ENCODE data around the gene ZBTB46. TPM values are rescaled to one million over a fixed set of nuclear protein-coding genes. Genes with fewer than 3 reads are reported as not detected.
A peak's percentile ranks its signal among the peaks of the same experiment; 100 is the strongest.

The ZBTB46 gene
- total RNA-seq, 1 experiment from 2014 or later = 27.1 TPM

GRCh38 chr20:63765902-63766301 lies 65.2 kb downstream of the ZBTB46 start:
- DNase-seq = no peak
- no peak overlapping the region for H2AFZ ChIP-seq (ENCODE audit: low read length)
- 0 out of 7 replicates have a peak overlapping the region, but pooled peaks of 1 of the 3 experiments have one; percentile 14 for H3K27ac Mint-ChIP-seq
- no peak overlapping the region for H2BK5ac ChIP-seq (ENCODE audit: insufficient read length, low read length)
- H3K4me2 ChIP-seq (ENCODE audit: insufficient read depth, insufficient read length, low read length) = no peak overlapping the region
- H2BK20ac ChIP-seq (ENCODE audit: low read depth, low read length, poor library complexity, severe bottlenecking) = no peak overlapping the region
- no peaks in the 10 kb centered on the region; the same call in 1 of the 2 replicates for H3K27me3 ChIP-seq (ENCODE audit: insufficient read depth, low read length)
- no peaks in the 10 kb centered on the region; the same call in 1 of the 2 replicates for H3K27me3 Mint-ChIP-seq (ENCODE audit: low read depth)
- no peak overlapping the region for H3K4me3 Mint-ChIP-seq
- H4K5ac ChIP-seq (ENCODE audit: insufficient read length, low read depth, low read length) = no peak overlapping the region
- H2BK120ac ChIP-seq (ENCODE audit: low read depth, low read length, poor library complexity, severe bottlenecking) = no peak overlapping the region
- H2BK12ac ChIP-seq (ENCODE audit: insufficient read length, low read depth, low read length) = no peak overlapping the region
- no peaks in the 10 kb centered on the region for H3K4me1 Mint-ChIP-seq
- H2BK15ac ChIP-seq (ENCODE audit: low read depth, low read length) = no peak overlapping the region
- no peak overlapping the region for H3K23ac ChIP-seq (ENCODE audit: insufficient read length, low read depth, low read length)
- no peak overlapping the region for H3K27ac ChIP-seq (ENCODE audit: insufficient read length, low read depth, low read length)
- H2AK5ac ChIP-seq (ENCODE audit: insufficient read length, low read length) = no peak overlapping the region
- no peaks in the 10 kb centered on the region for H3K9me3 Mint-ChIP-seq
- H3K9me3 ChIP-seq (ENCODE audit: control insufficient read depth, low read depth, low read length) = no peaks in the 10 kb centered on the region
- H3T11ph ChIP-seq (ENCODE audit: low read length) = no peak overlapping the region
- H3K18ac ChIP-seq (ENCODE audit: insufficient read length, low read depth, low read length) = no peak overlapping the region
- H4K8ac ChIP-seq (replicated peaks; ENCODE audit: insufficient read length, low read depth, low read length) = no peak overlapping the region
- H3K23me2 ChIP-seq (ENCODE audit: insufficient read length, low read depth, low read length, poor library complexity, severe bottlenecking) = no peaks in the 10 kb centered on the region
- no peak overlapping the region for H4K91ac ChIP-seq (ENCODE audit: insufficient read length, low read depth, low read length)
- H3K36me3 Mint-ChIP-seq (ENCODE audit: insufficient read depth in 1 of 3, low read depth in 3 of 3) = peaks cover 1 to 58% (median 31%) of the 10 kb centered on the region in 3 experiments; a peak in 5 of 7 replicates
- no peak overlapping the region for H3K4ac ChIP-seq (ENCODE audit: low read depth, low read length)
- no peak overlapping the region for H3K14ac ChIP-seq (ENCODE audit: insufficient read depth, low read length)
- no peaks in the 10 kb centered on the region for H4K20me1 ChIP-seq (ENCODE audit: control insufficient read depth, insufficient read depth, insufficient read length)
- H3K56ac ChIP-seq (ENCODE audit: insufficient read length, low read depth, low read length) = no peak overlapping the region
- no peaks in the 10 kb centered on the region for H3K4me1 ChIP-seq (ENCODE audit: insufficient read depth, low read length)
- TF ChIP-seq CTCF (conservative IDR thresholded peaks at IDR 0.05) = no peak
- no CpG with 5 or more reads among the region's 7 CpGs for WGBS (ENCODE audit: extremely low coverage, insufficient read length, low lambda C conversion rate)
- H3K79me2 ChIP-seq (ENCODE audit: insufficient read depth, low read length) = no peaks in the 10 kb centered on the region
- no peak overlapping the region for H3K9ac ChIP-seq (ENCODE audit: extremely low read depth, insufficient read length, low read length)
- no peaks in the 10 kb centered on the region for H3K79me1 ChIP-seq (ENCODE audit: insufficient read depth, low read depth, low read length, poor library complexity, severe bottlenecking)
